ENCODE data around the gene CYB5D1. TPM values are rescaled to one million over a fixed set of nuclear protein-coding genes. Genes with fewer than 3 reads are reported as not detected.

Gene CYB5D1
- total RNA-seq, 4 donors from 2014 or later = 12.0 to 18.7 (median 13.7) TPM

DNA sequence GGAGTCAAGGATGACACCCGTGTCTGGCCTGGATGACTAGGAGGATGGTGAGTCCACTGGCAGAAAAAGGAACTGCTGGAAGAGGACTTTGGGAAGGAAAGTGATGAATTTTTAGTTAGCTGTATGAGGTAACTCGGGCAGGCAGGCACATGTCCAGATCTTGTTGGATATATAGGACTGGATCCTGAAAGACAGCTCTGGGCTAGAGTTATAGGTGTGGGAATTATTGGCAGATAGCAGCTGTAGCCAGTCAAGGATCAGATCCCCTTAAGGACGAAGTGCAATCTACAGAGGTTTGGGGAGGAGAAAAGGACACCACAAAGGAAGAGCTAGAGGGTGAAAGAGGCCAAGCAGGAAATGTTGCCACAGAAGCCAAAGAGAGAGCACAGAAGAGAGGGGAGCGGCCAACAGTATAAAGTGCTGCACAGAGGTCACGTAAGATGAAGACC lies 10.1 kb downstream of the CYB5D1 start:
- 69 to 71% methylated on average over 3 to 5 of the region's 5 CpGs for WGBS, 2 donors (ENCODE audit: low coverage in 1 of 2)
- H3K27me3 ChIP-seq = no peaks in the 10 kb centered on the region
- H3K9me3 ChIP-seq = no peaks in the 10 kb centered on the region
- H3K4me3 ChIP-seq = no peak overlapping the region
- H3K36me3 ChIP-seq = no peaks in the 10 kb centered on the region
- H3K4me1 ChIP-seq = peaks cover 0 to 3% (median 0%) of the 10 kb centered on the region in 3 donors
- no peak for ATAC-seq
- H3K27ac ChIP-seq = no peak overlapping the region
- TF ChIP-seq EP300 (IDR thresholded peaks at IDR 0.05) = no peak
- no peak for TF ChIP-seq POLR2AphosphoS5 (IDR thresholded peaks at IDR 0.05)
- TF ChIP-seq POLR2A (IDR thresholded peaks at IDR 0.05) = no peak
- TF ChIP-seq, protein P1, sequence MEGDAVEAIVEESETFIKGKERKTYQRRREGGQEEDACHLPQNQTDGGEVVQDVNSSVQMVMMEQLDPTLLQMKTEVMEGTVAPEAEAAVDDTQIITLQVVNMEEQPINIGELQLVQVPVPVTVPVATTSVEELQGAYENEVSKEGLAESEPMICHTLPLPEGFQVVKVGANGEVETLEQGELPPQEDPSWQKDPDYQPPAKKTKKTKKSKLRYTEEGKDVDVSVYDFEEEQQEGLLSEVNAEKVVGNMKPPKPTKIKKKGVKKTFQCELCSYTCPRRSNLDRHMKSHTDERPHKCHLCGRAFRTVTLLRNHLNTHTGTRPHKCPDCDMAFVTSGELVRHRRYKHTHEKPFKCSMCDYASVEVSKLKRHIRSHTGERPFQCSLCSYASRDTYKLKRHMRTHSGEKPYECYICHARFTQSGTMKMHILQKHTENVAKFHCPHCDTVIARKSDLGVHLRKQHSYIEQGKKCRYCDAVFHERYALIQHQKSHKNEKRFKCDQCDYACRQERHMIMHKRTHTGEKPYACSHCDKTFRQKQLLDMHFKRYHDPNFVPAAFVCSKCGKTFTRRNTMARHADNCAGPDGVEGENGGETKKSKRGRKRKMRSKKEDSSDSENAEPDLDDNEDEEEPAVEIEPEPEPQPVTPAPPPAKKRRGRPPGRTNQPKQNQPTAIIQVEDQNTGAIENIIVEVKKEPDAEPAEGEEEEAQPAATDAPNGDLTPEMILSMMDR (IDR thresholded peaks at IDR 0.05) = no peak

DNA sequence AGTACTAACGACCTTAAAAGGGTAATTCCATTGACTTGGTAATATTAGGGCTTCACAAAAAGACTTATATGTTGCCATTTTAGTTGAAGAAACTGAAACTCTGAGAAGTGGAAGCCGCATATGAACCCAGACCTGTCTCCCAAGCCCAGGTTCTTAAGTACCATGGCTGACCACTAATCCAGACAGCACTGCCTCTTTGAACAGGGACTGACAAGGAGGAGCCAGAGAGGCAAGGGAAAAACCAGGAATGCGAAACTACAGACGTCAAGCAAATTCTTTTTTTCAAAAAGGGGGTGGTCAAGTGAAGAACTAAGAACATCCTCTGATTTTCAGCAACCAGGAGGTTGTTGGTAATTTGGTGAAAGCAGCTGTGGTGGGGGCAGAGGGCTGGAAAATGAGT lies 15.2 kb downstream of the CYB5D1 start:
- TF ChIP-seq, protein P1 (IDR thresholded peaks at IDR 0.05) = no peak
- TF ChIP-seq POLR2A (IDR thresholded peaks at IDR 0.05) = no peak
- TF ChIP-seq EP300 (IDR thresholded peaks at IDR 0.05) = no peak
- no peak for TF ChIP-seq POLR2AphosphoS5 (IDR thresholded peaks at IDR 0.05)
- ATAC-seq = no peak

GRCh38 chr17:7875804-7876370 lies 18.1 kb downstream of the CYB5D1 start:
- peaks cover 0 to 13% of the 10 kb centered on the region in 2 donors for H3K36me3 ChIP-seq
- H3K4me3 ChIP-seq = no peak overlapping the region
- TF ChIP-seq EP300 (IDR thresholded peaks at IDR 0.05) (no peak), POLR2AphosphoS5 (IDR thresholded peaks at IDR 0.05) (no peak), POLR2A (IDR thresholded peaks at IDR 0.05) (no peak)
- TF ChIP-seq, protein P1 (IDR thresholded peaks at IDR 0.05) = no peak
- 77 to 86% methylated on average over 2 of the region's 2 CpGs for WGBS, 2 donors (ENCODE audit: low coverage in 1 of 2)
- no peak for ATAC-seq
- H3K27me3 ChIP-seq = no peaks in the 10 kb centered on the region
- H3K4me1 ChIP-seq = no peaks in the 10 kb centered on the region
- no peak overlapping the region for H3K27ac ChIP-seq
- no peaks in the 10 kb centered on the region for H3K9me3 ChIP-seq

More for the DNA sequence above, 15.2 kb downstream of the CYB5D1 start:
- H3K27ac ChIP-seq = no peak overlapping the region
- no peaks in the 10 kb centered on the region for H3K27me3 ChIP-seq
- no peak overlapping the region for H3K4me3 ChIP-seq
- WGBS, 2 donors (ENCODE audit: low coverage in 1 of 2) = 61 to 72% methylated on average over 3 to 4 of the region's 4 CpGs
- H3K36me3 ChIP-seq = no peaks in the 10 kb centered on the region
- H3K4me1 ChIP-seq = no peaks in the 10 kb centered on the region
- H3K9me3 ChIP-seq = no peaks in the 10 kb centered on the region

GRCh38 chr17:7878234-7878633 lies 20.4 kb downstream of the CYB5D1 start:
- H3K27me3 ChIP-seq = no peaks in the 10 kb centered on the region
- peaks cover 0 to 16% of the 10 kb centered on the region in 2 donors for H3K36me3 ChIP-seq
- WGBS, 2 donors (ENCODE audit: low coverage in 1 of 2) = 94 to 100% methylated on average over 2 to 7 of the region's 7 CpGs
- ATAC-seq = no peak
- no peaks in the 10 kb centered on the region for H3K9me3 ChIP-seq
- H3K4me3 ChIP-seq = no peak overlapping the region
- TF ChIP-seq EP300 (IDR thresholded peaks at IDR 0.05) = no peak
- TF ChIP-seq, protein P1 (IDR thresholded peaks at IDR 0.05) = no peak
- no peak overlapping the region for H3K27ac ChIP-seq
- H3K4me1 ChIP-seq = peaks cover 0 to 22% (median 9%) of the 10 kb centered on the region in 3 donors

All from gastroesophageal sphincter (tissue), 4 donors.